Measurements from ENCODE around the gene ARHGDIA.
A peak's percentile ranks its signal among the peaks of the same experiment; 100 is the strongest.

Gene ARHGDIA

DNA sequence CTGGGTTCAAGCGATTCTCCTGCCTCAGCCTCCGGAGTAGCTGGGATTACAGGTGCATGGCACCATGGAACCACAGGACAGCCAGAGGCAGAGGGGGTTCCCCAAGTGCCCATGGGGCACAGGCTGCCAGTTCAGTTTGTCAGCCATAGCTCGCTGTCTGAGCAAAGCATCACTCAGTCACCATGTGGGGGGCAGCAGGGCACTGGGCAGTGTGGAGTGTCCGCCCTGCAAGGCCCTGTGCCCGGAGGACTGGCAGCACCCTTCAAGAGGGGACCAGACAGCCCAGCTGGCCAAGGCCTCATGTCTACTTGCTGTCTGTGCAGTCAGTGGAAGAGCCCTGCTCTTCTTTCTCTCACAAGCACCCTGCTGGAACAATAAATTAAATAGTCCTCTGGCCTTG lies 13.8 kb upstream of the ARHGDIA start:
- no peak overlapping the region for H3K27ac Mint-ChIP-seq
- no peaks in the 10 kb centered on the region for H3K9me3 Mint-ChIP-seq (ENCODE audit: low read depth)
- H3K4me3 Mint-ChIP-seq: no peak overlapping the region
- H3K4me1 Mint-ChIP-seq (ENCODE audit: low read depth): peaks cover 15% of the 10 kb centered on the region
- no peaks in the 10 kb centered on the region for H3K27me3 Mint-ChIP-seq
- no peaks in the 10 kb centered on the region for H3K36me3 Mint-ChIP-seq

DNA sequence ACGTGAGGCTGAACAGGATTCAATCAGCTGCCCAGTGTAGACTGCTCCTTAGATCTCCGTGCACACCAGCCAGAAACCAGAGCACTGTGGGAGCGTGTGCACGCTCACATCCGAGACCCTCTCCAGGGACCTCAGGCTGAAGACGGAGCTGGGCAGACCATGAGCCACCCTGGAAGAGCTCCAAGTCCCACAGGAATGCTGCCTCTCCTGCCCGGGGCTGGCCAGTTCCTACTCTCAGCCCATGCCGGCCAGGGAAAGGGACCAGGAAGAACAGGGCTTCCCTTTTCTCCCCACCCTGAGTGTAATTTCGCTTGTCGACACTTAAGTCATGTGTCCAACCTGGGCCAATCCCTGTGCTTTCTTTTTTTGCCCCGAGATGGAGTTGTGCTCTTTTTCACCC lies 13.4 kb upstream of the ARHGDIA start:
- H3K27ac Mint-ChIP-seq: peak overlapping the region; percentile 66
- H3K4me1 Mint-ChIP-seq (ENCODE audit: low read depth): peaks cover 15% of the 10 kb centered on the region
- H3K4me3 Mint-ChIP-seq: no peak overlapping the region
- no peaks in the 10 kb centered on the region for H3K9me3 Mint-ChIP-seq (ENCODE audit: low read depth)
- H3K27me3 Mint-ChIP-seq: no peaks in the 10 kb centered on the region
- no peaks in the 10 kb centered on the region for H3K36me3 Mint-ChIP-seq

DNA sequence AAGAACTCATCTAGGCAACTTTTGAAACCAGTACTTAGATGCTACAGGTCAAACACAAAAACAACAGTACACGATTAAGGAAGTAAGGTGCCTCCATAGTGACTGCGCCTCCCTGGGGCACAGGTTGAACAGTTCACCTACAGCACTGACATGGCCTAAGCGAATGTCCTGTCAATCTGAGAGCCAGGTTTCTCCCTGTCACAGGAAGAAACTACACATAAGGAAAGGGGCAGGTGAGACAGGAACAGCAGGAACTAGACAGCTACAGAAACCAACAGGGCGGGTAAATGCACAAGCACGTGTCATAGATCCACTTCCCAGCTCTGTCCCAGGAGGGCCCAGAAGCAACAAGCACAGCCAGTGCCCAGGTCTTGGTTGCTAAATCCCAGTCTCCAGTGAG lies 8.0 kb upstream of the ARHGDIA start:
- H3K36me3 Mint-ChIP-seq: no peaks in the 10 kb centered on the region

DNA sequence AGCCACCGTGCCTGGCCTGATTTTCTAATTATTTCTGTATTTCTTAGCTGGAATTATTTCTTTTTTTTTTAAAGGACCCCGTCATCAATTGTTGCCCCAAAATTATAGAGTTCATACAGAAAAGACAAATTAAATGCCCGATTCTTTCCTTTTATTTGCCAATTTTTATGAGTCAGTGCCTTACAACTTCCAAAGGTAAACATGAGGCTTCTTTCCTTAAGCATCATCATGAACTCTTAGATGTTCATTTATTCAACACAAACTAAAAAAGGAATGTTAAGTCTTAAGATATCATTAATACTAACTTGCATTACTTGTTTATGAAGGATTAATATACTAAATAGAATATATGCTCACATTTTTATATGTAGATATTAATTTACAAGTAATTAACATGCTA lies 7.2 kb upstream of the ARHGDIA start:
- peaks cover 12% of the 10 kb centered on the region for H3K4me1 Mint-ChIP-seq (ENCODE audit: low read depth)
- no peak overlapping the region for H3K4me3 Mint-ChIP-seq
- no peak overlapping the region for H3K27ac Mint-ChIP-seq
- no peaks in the 10 kb centered on the region for H3K36me3 Mint-ChIP-seq
- H3K27me3 Mint-ChIP-seq: no peaks in the 10 kb centered on the region
- H3K9me3 Mint-ChIP-seq (ENCODE audit: low read depth): no peaks in the 10 kb centered on the region

More for the DNA sequence above, 8.0 kb upstream of the ARHGDIA start:
- H3K27ac Mint-ChIP-seq: no peak overlapping the region
- no peaks in the 10 kb centered on the region for H3K9me3 Mint-ChIP-seq (ENCODE audit: low read depth)
- H3K27me3 Mint-ChIP-seq: no peaks in the 10 kb centered on the region
- no peak overlapping the region for H3K4me3 Mint-ChIP-seq
- peaks cover 6% of the 10 kb centered on the region for H3K4me1 Mint-ChIP-seq (ENCODE audit: low read depth)

DNA sequence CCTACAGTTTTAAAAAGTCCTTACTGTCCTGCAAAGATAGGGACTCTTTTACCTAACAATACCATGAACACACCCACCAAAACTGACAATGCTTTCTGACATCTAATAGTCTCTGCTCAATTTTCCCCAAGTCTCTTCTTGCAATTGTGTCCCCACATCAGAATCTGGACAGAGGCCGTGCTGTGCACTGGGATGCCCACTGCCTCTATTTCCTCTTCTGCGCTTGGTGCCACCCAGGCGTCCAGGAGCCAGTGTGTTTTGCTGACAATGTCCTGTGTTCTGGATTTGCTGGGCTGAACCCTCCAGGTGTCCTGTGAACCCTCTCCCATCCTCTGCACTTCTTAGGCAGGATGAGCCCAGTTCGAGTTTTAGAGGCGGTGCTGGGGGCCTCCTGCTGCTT lies 6.4 kb upstream of the ARHGDIA start:
- no peak overlapping the region for H3K4me3 Mint-ChIP-seq
- H3K9me3 Mint-ChIP-seq (ENCODE audit: low read depth): no peaks in the 10 kb centered on the region
- no peaks in the 10 kb centered on the region for H3K27me3 Mint-ChIP-seq
- H3K27ac Mint-ChIP-seq: no peak overlapping the region
- H3K4me1 Mint-ChIP-seq (ENCODE audit: low read depth): peaks cover 20% of the 10 kb centered on the region
- H3K36me3 Mint-ChIP-seq: no peaks in the 10 kb centered on the region

DNA sequence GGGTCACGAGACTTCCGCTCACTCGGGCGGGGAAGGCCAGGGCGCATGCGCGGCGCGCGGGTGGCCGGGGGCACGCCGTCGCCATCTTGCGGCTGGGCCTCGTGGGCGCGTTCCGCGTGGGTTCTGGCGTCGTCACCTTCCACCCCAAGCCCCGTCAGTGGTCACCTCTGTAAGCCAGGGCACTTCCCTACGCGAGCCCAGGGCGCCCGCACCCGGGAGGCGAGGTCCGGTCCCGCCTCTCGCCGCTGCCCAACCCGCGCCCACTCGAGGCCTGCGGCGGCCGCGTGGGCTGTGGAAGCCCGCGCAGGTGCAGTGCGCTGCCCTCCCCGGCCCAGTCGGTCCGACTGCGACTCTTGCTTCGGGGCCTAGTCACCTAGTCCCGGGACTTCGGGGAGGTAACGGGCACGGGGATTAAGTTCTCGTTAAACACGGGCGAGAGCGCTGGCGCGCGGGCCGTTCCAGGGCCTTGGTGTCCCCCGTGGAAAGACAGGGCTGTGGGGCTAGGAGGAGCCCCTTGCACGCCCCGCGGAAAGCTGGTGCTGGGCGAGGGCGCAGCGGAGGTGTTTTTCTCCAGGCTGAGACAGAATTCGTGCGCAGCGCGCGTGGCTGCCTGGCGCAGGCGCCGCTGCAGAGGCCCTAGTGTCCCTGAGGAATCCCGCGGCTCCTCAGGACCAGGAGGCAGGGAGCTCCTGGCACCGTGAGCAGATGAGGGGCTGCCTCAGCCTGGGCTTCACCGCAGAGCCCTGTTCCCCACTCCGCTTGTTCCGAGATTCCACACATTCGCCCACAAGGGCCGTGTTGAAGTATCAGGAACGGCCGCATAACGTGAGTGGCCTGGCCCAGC lies 472 bp upstream of the ARHGDIA start:
- Mint-ChIP-seq H3K4me1 (ENCODE audit: low read depth) (peaks cover 35% of the 10 kb centered on the region), H3K27ac (peak overlapping the region; percentile 94), H3K4me3 (peak overlapping the region; percentile 88), H3K36me3 (no peaks in the 10 kb centered on the region), H3K9me3 (ENCODE audit: low read depth) (no peaks in the 10 kb centered on the region), H3K27me3 (no peaks in the 10 kb centered on the region)

DNA sequence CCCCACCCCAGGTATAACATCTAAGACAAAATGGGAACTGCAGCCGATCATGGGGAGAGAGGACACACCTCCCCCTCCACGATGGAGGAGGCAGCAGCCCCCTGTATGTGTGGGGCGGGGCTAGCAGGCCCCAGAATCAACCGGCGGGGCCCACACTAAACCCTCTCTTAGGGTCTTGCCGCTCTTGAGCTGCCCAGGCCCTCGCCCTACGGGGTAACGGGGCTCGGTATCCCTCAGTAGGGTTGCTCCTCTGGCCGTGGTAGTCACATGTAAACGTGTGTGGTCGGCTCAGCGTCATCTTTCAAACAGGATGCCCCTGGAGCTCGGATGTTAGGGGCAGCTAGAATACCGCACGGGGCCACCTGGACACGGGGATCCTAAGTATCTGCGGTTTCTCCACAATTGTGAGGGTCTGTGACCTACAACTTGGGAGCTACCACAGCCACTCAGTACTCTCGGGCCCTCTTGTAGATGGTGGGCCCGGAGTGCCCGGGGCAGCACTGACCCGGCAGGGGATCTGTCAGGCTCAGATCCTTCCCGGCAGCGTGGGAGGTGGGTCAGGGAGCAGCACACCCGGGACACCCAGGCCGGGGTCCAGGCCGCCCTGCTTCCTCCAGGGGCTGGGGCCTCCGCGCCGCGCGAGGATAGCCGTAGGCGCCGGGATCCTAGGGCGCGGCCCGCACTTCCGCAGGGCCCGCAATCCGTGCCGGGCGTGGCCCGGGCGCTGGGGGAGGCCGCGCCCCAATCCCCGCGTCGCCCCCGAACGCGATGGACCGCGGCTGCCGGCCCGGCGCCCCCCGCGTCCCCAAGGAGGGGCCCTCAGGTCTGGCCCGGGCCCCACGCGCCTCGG lies 781 bp downstream of the ARHGDIA start:
- H3K4me1 Mint-ChIP-seq (ENCODE audit: low read depth): peaks cover 39% of the 10 kb centered on the region
- peak overlapping the region; percentile 91 for H3K4me3 Mint-ChIP-seq
- no peaks in the 10 kb centered on the region for H3K9me3 Mint-ChIP-seq (ENCODE audit: low read depth)
- H3K27ac Mint-ChIP-seq: peak overlapping the region; percentile 86
- no peaks in the 10 kb centered on the region for H3K36me3 Mint-ChIP-seq
- H3K27me3 Mint-ChIP-seq: no peaks in the 10 kb centered on the region

DNA sequence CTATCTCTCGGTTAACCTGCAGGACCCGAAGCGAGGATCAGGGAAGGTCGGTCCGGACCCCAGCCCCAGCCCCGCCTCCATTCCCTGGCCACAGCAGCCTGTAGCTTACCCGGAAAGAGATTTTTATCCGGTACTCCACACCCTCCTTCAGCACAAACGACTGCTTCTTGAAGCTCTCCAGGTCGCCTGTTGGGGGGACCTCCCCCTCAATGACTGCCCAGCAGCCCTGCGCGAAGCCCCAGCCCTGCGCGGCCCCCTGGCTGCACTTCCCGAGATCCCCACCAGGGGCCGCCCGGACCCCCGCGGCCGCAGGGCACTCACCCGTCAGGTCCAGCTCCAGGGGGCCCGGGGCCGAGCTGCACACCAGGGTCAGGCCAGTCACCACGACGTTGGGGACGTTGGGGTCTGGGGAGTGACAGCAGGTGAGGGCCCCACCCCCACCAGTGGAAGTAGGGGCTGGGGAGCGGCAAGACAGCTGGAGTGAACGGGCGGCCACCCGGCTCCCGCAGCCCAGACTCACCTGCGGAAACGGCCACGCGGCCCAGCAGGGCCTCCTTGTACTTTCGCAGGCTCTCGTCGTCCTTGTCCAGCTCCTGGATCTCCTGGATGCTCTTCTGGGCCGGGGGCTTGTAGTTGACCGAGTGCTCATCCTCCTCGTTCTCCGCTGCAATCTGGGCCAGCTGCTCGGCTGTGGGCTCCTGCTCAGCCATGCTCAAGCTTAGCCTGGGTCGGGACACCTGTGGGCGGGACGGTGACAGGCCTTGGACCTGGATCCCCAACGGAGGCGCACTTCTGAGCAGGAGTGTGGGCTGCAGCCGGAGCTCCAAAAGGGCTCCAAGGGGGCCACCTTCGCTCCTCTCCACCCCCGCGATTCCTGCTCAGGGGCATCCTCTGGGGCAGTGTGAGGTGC lies 1.7 kb downstream of the ARHGDIA start:
- Mint-ChIP-seq H3K4me1 (ENCODE audit: low read depth) (peaks cover 37% of the 10 kb centered on the region), H3K27me3 (no peaks in the 10 kb centered on the region), H3K36me3 (no peaks in the 10 kb centered on the region), H3K4me3 (peak overlapping the region; percentile 91), H3K9me3 (ENCODE audit: low read depth) (no peaks in the 10 kb centered on the region), H3K27ac (peak overlapping the region; percentile 86)

DNA sequence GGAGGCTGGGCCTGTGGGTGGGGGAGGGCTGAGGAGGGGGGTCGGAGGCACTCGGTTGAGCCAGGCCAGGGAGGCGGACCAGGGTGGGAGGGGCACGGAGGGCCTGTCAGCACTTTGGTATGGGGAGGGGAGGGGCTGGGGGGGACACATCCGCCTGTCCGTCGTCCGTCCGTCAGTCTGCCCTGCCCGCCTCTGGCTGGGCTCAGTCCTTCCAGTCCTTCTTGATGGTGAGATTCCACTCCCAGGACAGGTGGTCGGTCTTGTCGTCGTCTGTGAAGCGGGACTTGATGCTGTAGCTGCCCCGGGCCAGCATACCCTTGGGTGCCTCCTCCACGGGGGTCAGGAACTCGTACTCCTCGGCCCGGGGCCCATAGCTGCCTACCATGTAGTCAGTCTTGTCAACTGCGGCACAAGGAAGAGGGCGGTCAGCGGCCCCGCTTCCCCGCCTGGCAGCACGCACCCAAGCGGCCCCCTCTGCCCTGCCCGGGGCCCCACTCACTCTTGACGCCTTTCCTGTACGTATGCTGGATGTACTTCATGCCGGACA lies 2.4 kb downstream of the ARHGDIA start:
- Mint-ChIP-seq H3K27me3 (no peaks in the 10 kb centered on the region), H3K4me3 (peak overlapping the region; percentile 91), H3K9me3 (ENCODE audit: low read depth) (no peaks in the 10 kb centered on the region), H3K27ac (no peak overlapping the region), H3K36me3 (no peaks in the 10 kb centered on the region), H3K4me1 (ENCODE audit: low read depth) (peaks cover 30% of the 10 kb centered on the region)

DNA sequence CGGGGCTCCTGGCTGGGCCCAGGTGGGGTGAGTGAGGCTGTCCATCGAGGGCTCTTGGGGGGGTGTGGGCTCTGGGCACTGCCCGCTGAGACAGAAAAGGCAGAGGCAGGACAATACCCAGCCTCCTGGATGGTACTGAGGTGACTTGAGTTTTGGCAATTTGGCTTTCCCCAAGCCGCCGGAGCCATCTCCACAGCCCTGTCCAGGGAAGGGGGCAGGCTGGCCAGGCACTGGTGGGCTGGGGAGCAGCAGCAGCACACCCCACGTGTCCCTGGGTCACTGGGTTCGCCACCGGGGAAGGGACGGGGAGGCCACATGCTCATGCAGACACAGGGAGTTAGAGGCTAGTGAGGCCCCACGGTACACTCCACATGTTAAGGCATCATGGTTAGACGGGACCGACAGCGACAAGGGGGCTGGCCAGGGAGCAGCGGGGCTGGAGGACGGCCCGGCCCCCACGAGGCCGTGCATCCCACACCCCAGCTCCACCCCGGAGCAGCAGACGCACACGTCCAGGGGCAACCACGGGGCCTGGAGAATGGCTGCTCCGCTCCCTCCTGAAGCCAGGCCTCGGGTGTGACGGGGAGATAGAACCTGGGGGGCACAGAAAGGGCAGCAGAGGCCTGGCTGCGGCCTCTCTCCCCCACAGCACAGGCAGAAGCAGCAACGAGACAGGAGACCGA lies 3.0 kb downstream of the ARHGDIA start:
- H3K36me3 Mint-ChIP-seq: peaks cover 2% of the 10 kb centered on the region
- no peaks in the 10 kb centered on the region for H3K27me3 Mint-ChIP-seq
- no peaks in the 10 kb centered on the region for H3K9me3 Mint-ChIP-seq (ENCODE audit: low read depth)

DNA sequence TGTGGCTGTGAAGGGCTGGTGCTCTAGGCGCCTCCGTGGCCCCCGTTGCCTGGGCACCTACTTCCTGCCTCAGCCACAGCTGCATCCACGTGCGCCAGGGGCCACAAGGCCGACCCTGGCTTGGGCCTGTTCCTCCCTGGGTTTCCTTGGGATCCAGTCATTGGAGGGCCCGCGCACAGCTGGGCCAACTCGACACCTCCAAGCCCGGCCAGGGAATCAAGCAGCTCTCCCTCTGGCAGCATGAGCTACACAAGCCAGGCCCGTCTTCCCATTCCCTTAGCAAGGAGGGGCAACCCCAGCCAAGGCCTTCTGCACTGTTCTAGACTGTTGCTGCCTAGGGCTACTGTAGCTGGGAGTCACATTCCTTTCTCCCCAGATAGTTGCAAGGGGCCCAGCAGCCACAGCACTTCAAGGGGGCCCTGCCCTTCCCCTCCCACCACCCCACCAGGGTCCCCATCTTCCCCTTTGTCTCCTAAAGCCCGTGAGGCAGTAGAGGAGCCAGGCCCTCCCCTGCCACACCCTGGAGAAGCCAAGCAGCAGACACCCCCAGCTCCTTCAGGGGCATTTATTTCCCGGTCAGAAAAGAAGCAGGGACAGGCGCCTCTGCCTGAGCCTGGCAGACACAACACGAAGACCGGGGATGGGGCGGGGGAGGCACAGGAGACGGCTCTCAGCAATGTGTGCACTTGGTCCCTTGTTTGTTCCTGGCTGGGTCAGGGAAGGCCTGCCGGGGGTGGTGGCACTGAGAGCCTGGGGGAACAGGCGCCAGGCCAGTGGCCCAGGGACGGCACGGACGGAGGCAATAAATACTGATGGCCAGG lies 3.8 kb downstream of the ARHGDIA start:
- peak overlapping the region; percentile 58 for H3K27ac Mint-ChIP-seq
- H3K4me3 Mint-ChIP-seq: no peak overlapping the region
- H3K27me3 Mint-ChIP-seq: no peaks in the 10 kb centered on the region
- peaks cover 5% of the 10 kb centered on the region for H3K36me3 Mint-ChIP-seq
- peaks cover 31% of the 10 kb centered on the region for H3K4me1 Mint-ChIP-seq (ENCODE audit: low read depth)
- H3K9me3 Mint-ChIP-seq (ENCODE audit: low read depth): no peaks in the 10 kb centered on the region

More for the DNA sequence above, 3.0 kb downstream of the ARHGDIA start:
- peaks cover 31% of the 10 kb centered on the region for H3K4me1 Mint-ChIP-seq (ENCODE audit: low read depth)
- H3K27ac Mint-ChIP-seq: no peak overlapping the region
- peak overlapping the region; percentile 60 for H3K4me3 Mint-ChIP-seq

DNA sequence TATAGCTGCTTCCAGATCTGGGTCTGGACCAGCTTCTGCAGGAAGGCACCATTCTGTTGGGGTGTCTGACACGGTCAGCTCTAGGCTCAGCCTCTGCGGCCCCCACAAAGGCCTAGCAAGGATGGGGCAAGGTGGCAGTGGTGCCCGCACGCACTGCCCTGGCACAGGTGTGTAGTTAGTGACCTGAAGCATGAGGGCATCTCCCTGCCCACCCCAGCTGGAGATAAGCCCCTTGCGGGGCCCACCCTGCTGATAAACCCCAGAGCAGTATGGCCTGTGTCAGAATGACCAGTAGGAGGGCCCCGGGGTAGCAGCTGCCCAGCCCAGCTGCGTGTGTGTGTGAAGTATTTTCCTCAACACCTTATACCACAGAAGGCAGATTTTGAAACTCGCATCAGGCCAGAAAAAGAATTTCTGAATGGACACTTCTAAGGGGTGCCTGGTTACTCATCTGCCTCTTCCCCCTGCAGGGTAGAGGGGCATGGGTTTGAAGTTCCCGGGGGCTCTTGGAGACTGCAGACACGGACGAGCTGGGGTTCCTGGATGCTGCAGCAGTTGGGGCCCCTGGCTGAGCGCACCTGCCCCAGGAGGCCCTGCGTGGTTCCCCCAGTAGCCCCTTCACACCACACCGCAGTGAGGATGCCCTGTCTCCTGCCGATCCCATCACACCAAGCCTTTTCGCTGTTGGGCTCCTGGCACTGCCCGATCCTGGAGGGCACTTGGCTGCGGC lies 4.5 kb downstream of the ARHGDIA start:
- no peaks in the 10 kb centered on the region for H3K9me3 Mint-ChIP-seq (ENCODE audit: low read depth)

More for the DNA sequence above, 4.5 kb downstream of the ARHGDIA start:
- no peaks in the 10 kb centered on the region for H3K27me3 Mint-ChIP-seq
- peaks cover 5% of the 10 kb centered on the region for H3K36me3 Mint-ChIP-seq
- peaks cover 29% of the 10 kb centered on the region for H3K4me1 Mint-ChIP-seq (ENCODE audit: low read depth)
- H3K27ac Mint-ChIP-seq: peak overlapping the region; percentile 58
- H3K4me3 Mint-ChIP-seq: peak overlapping the region; percentile 13
